ENCODE measurements around the gene CCDC47. TPM values are rescaled to one million over a fixed set of nuclear protein-coding genes. Genes with fewer than 3 reads are reported as not detected.

Gene CCDC47
- total RNA-seq, 6 experiments from 2014 or later = 70.5 to 83.2 (median 74.8) TPM

DNA sequence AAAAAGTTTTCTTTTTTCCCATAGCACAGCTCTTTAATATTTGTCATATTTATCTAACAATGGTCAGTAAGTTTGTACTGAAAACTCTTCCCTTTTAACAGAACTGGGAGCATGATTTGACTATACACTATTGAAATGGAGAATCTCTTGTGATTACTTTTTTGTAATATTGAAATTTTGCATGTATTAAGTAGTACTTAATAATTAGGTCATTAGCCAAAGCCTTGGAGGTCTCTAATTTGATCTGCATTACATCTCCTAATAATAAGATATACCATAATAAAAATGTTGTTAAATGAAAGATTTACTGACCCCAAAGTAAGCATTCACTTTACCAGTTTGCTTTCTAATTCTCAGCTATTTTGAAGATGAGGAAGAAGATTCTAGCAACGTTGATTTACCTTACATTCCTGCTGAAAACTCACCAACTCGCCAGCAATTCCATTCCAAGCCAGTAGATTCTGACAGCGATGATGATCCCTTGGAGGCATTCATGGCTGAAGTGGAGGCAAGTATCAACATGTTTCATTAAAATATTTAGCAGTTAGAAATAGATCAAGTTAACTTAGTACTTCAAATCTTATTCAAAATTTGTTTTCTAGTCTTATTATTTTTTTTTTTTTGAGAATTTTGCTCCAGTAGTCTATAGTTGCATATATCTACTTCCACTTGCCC lies 18.8 kb upstream of the CCDC47 start:
- no peak for DNase-seq
- TF ChIP-seq CTCF (IDR thresholded peaks at IDR 0.05) = no peak
- H3K9me3 Mint-ChIP-seq = no peaks in the 10 kb centered on the region
- H3K4me3 Mint-ChIP-seq = no peak overlapping the region
- H3K27me3 Mint-ChIP-seq (ENCODE audit: insufficient read depth) = no peaks in the 10 kb centered on the region
- H3K27ac Mint-ChIP-seq = no peak overlapping the region
- H3K36me3 Mint-ChIP-seq (ENCODE audit: low read depth) = peaks cover 30% of the 10 kb centered on the region
- H3K4me1 Mint-ChIP-seq (ENCODE audit: low read depth) = no peaks in the 10 kb centered on the region

DNA sequence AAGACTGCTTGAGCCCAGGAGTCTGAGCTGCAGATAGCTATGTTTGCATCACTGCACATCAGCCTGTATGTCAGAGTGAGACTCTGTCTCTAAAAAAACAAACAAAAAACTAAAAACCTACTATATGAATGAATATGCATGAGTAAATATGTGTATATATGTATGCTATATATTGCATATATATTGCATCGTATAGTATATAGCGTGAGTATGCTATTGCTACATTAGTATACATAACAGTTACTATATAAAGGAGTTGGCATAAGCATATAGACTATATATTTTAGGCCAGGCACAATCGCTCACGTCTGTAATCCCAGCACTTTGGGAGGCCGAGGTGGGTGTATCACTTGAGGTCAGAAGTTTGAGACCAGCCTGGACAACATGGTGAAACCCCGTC lies 16.7 kb upstream of the CCDC47 start:
- H3K36me3 Mint-ChIP-seq (ENCODE audit: low read depth) = peaks cover 30% of the 10 kb centered on the region
- H3K27ac Mint-ChIP-seq = no peak overlapping the region
- H3K9me3 Mint-ChIP-seq = no peaks in the 10 kb centered on the region
- H3K27me3 Mint-ChIP-seq (ENCODE audit: insufficient read depth) = no peaks in the 10 kb centered on the region
- no peak overlapping the region for H3K4me3 Mint-ChIP-seq
- no peak for DNase-seq
- no peak for TF ChIP-seq CTCF (IDR thresholded peaks at IDR 0.05)
- peaks cover 11% of the 10 kb centered on the region for H3K4me1 Mint-ChIP-seq (ENCODE audit: low read depth)

DNA sequence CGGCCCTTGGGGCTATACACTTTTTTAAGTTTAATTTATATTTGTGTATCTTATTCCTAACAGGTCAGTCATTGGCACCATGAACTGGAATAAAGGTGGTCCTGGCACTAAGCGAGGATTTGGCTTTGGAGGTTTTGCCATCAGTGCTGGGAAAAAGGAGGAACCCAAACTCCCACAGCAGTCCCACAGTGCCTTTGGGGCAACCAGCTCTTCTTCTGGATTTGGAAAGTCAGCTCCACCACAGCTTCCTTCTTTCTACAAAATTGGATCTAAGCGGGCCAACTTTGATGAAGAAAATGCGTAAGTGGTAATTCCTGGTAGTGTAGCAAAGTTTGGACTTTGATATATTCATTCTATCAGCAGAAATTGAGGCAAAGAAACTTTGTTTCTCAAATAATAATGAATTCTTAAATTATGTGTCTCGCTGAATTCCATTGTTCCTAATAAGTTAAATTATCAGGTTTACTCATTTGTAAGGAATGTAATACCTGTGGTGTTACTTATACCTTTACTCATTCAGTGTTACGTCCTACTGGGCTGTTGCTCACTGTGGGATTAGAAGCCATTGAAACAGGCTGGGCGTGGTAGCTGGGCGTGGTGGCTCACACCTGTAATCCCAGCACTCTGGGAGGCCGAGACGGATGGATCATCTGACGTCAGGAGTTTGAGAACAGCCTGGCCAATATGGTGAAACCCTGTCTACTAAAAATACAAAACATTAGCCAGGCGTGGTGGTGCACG lies 13.7 kb upstream of the CCDC47 start:
- Mint-ChIP-seq H3K4me1 (ENCODE audit: low read depth) (peaks cover 30% of the 10 kb centered on the region), H3K9me3 (no peaks in the 10 kb centered on the region), H3K27ac (no peak overlapping the region), H3K27me3 (ENCODE audit: insufficient read depth) (no peaks in the 10 kb centered on the region; the same call in 1 of the 2 replicates), H3K36me3 (ENCODE audit: low read depth) (peaks cover 6% of the 10 kb centered on the region; the same call in 1 of the 2 replicates), H3K4me3 (no peak overlapping the region)
- TF ChIP-seq CTCF (IDR thresholded peaks at IDR 0.05) = no peak
- DNase-seq = no peak

DNA sequence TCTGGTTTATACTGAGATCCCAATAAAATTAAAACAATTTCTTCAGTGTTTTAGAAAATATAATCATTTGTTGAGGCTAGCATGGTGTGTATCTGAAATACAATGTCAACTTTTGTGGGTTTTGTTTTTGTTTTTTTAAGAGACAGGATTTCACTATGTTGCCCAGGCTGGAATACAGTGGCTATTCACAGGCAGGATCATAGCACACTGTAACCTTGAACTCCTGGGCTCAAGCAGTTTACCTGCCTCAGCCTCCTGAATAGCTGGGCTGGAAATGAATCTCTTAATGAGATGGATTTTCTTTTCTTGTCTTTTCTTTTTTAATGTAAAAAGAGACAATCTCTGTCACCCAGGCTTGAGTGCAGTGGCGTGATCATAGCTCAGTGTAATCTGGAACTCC lies 12.7 kb upstream of the CCDC47 start:
- no peak for TF ChIP-seq CTCF (IDR thresholded peaks at IDR 0.05)
- no peak for DNase-seq
- H3K27ac Mint-ChIP-seq = no peak overlapping the region
- no peak overlapping the region for H3K4me3 Mint-ChIP-seq
- peaks cover 4% of the 10 kb centered on the region; the same call in 1 of the 2 replicates for H3K36me3 Mint-ChIP-seq (ENCODE audit: low read depth)
- no peaks in the 10 kb centered on the region for H3K9me3 Mint-ChIP-seq
- H3K4me1 Mint-ChIP-seq (ENCODE audit: low read depth) = peaks cover 35% of the 10 kb centered on the region
- no peaks in the 10 kb centered on the region; the same call in 1 of the 2 replicates for H3K27me3 Mint-ChIP-seq (ENCODE audit: insufficient read depth)

- Mint-ChIP-seq H3K9me3 (no peaks in the 10 kb centered on the region), H3K27me3 (ENCODE audit: insufficient read depth) (no peaks in the 10 kb centered on the region; the same call in 1 of the 2 replicates), H3K4me1 (ENCODE audit: low read depth) (peaks cover 40% of the 10 kb centered on the region), H3K36me3 (ENCODE audit: low read depth) (peaks cover 4% of the 10 kb centered on the region; the same call in 1 of the 2 replicates), H3K4me3 (no peak overlapping the region), H3K27ac (peak overlapping the region; percentile 33; the same call in 1 of the 2 replicates)
- peak; percentile 40 for DNase-seq
- TF ChIP-seq CTCF (IDR thresholded peaks at IDR 0.05) = no peak
These were observed 12.2 kb upstream of the CCDC47 start for GRCh38 chr17:63785556-63785955.
